ENCODE data around the gene ME2. TPM values are rescaled to one million over a fixed set of nuclear protein-coding genes. Genes with fewer than 3 reads are reported as not detected.

Gene ME2
- total RNA-seq, 1 experiment from 2014 or later: 49.0 TPM

GRCh38 chr18:50850307-50851065, 28.4 kb upstream of the ME2 start:
- no peak overlapping the region for H3K4me3 ChIP-seq (replicated peaks in 1 of 2; ENCODE audit: low read depth in 1 of 2, low read length in 2 of 2)
- peaks cover 4 to 14% of the 10 kb centered on the region in 2 experiments; a peak in 3 of 4 replicates for H3K4me1 ChIP-seq (ENCODE audit: control insufficient read depth in 1 of 2, insufficient read depth in 2 of 2, low read length in 2 of 2)
- ChIA-PET RAD21 (ENCODE audit: low non-redundant PET in 1 of 2, low total read pairs in 2 of 2, uncharacterized antibody in 2 of 2, unreplicated experiment in 2 of 2) (no interaction called here), CTCF (no interaction called here), POLR2A (no interaction called here)
- no peak overlapping the region for H3K9ac ChIP-seq (ENCODE audit: low read length)
- intact Hi-C loops (cut with micrococcal nuclease): no loop called here
- DNase-seq (ENCODE audit: low read depth, low spot score) (no peak), ATAC-seq (no peak)
- TF ChIP-seq CEBPB (IDR thresholded peaks at IDR 0.05; ENCODE audit: low read depth) (no peak), REST (IDR thresholded peaks at IDR 0.05; ENCODE audit: low read depth) (no peak), SP1 (IDR thresholded peaks at IDR 0.05; ENCODE audit: low read depth) (no peak), EZH2 (IDR thresholded peaks at IDR 0.05) (no peak)
- BruUV-seq (replicated peaks): no TSS peak
- H4K20me1 ChIP-seq (ENCODE audit: insufficient read depth): no peaks in the 10 kb centered on the region
- H3K27ac ChIP-seq (ENCODE audit: low read depth, low read length): no peak overlapping the region
- H3K9me2 ChIP-seq (ENCODE audit: insufficient read depth): no peaks in the 10 kb centered on the region
- H3K36me3 ChIP-seq (ENCODE audit: control insufficient read depth in 1 of 2, insufficient read depth in 2 of 2, low read length in 2 of 2): no peaks in the 10 kb centered on the region
- H2AFZ ChIP-seq (ENCODE audit: low read depth, low read length, poor library complexity, severe bottlenecking): no peak overlapping the region
- H3K27me3 ChIP-seq (ENCODE audit: insufficient read depth, low read length): no peaks in the 10 kb centered on the region
- H3K79me2 ChIP-seq (ENCODE audit: insufficient read depth, low read length): no peaks in the 10 kb centered on the region
- H3K9me3 ChIP-seq (ENCODE audit: control insufficient read depth in 1 of 2, insufficient read depth in 1 of 2, low read depth in 1 of 2, low read length in 2 of 2): no peaks in the 10 kb centered on the region
- H3K4me2 ChIP-seq (ENCODE audit: low read length): no peak overlapping the region

GRCh38 chr18:50853863-50854271, 25.1 kb upstream of the ME2 start:
- no TSS peak for BruUV-seq (replicated peaks)
- Histone ChIP-seq H3K9me3 (ENCODE audit: control insufficient read depth in 1 of 2, insufficient read depth in 1 of 2, low read depth in 1 of 2, low read length in 2 of 2) (no peaks in the 10 kb centered on the region), H3K4me1 (ENCODE audit: control insufficient read depth in 1 of 2, insufficient read depth in 2 of 2, low read length in 2 of 2) (peaks cover 10 to 29% of the 10 kb centered on the region in 2 experiments; a peak in 3 of 4 replicates), H3K79me2 (ENCODE audit: insufficient read depth, low read length) (no peaks in the 10 kb centered on the region), H2AFZ (ENCODE audit: low read depth, low read length, poor library complexity, severe bottlenecking) (no peak overlapping the region), H4K20me1 (ENCODE audit: insufficient read depth) (no peaks in the 10 kb centered on the region), H3K9ac (ENCODE audit: low read length) (no peak overlapping the region), H3K4me2 (ENCODE audit: low read length) (peak overlapping the region; percentile 45), H3K4me3 (replicated peaks in 1 of 2; ENCODE audit: low read depth in 1 of 2, low read length in 2 of 2) (no peak overlapping the region), H3K27me3 (ENCODE audit: insufficient read depth, low read length) (no peaks in the 10 kb centered on the region), H3K9me2 (ENCODE audit: insufficient read depth) (no peaks in the 10 kb centered on the region), H3K27ac (ENCODE audit: low read depth, low read length) (no peak overlapping the region), H3K36me3 (ENCODE audit: control insufficient read depth in 1 of 2, insufficient read depth in 2 of 2, low read length in 2 of 2) (no peaks in the 10 kb centered on the region)
- DNase-seq (ENCODE audit: low read depth, low spot score) (no peak), ATAC-seq (peak; percentile 55)
- ChIA-PET RAD21 (ENCODE audit: low non-redundant PET in 1 of 2, low total read pairs in 2 of 2, uncharacterized antibody in 2 of 2, unreplicated experiment in 2 of 2) (no interaction called here), POLR2A (no interaction called here), CTCF (no interaction called here)
- intact Hi-C loops (cut with micrococcal nuclease): no loop called here
- TF ChIP-seq EGR1 (IDR thresholded peaks at IDR 0.05; ENCODE audit: low read depth) (no peak), SRF (IDR thresholded peaks at IDR 0.05; ENCODE audit: low read depth) (no peak), EZH2 (IDR thresholded peaks at IDR 0.05) (no peak), CTCF (IDR thresholded peaks at IDR 0.05 in 2 of 3, conservative IDR thresholded peaks at IDR 0.05 in 1 of 3; ENCODE audit: borderline replicate concordance in 1 of 3, insufficient read depth in 1 of 3, low read depth in 2 of 3, low read length in 2 of 3) (no peak), TCF7L2 (IDR thresholded peaks at IDR 0.05; ENCODE audit: borderline replicate concordance, extremely low read depth, insufficient read depth, insufficient read length) (no peak), CEBPB (IDR thresholded peaks at IDR 0.05; ENCODE audit: low read depth) (no peak), ELF1 (IDR thresholded peaks at IDR 0.05; ENCODE audit: borderline replicate concordance, low read depth) (no peak), ZBTB33 (IDR thresholded peaks at IDR 0.05; ENCODE audit: extremely low read depth, insufficient replicate concordance, low read length) (no peak), SP1 (IDR thresholded peaks at IDR 0.05; ENCODE audit: low read depth) (no peak)

Measured in HCT116 (cell line).